ENCODE data around the gene LRWD1.
"Not testable (repeated sequence)": the region's sequence is repeated elsewhere in the genome, so short reads cannot be mapped to it uniquely, and the experiment has no call there.

Gene LRWD1

GRCh38 chr7:102503141-102503540 lies 38.4 kb downstream of the LRWD1 start:
- DNase-seq, result not testable (repeated sequence)

GRCh38 chr7:102505298-102506185 lies 40.8 kb downstream of the LRWD1 start:
- DNase-seq, result not testable (repeated sequence)

- DNase-seq, result not testable (repeated sequence)
Measured at GRCh38 chr7:102507410-102508088, 42.8 kb downstream of the LRWD1 start.

GRCh38 chr7:102510575-102510974 lies 45.8 kb downstream of the LRWD1 start:
- not testable (repeated sequence) for DNase-seq

- not testable (repeated sequence) for DNase-seq
Measured at GRCh38 chr7:102511860-102512522, 47.2 kb downstream of the LRWD1 start.

GRCh38 chr7:102512642-102513221 lies 47.9 kb downstream of the LRWD1 start:
- not testable (repeated sequence) for DNase-seq

- not testable (repeated sequence) for DNase-seq
Measured at GRCh38 chr7:102514881-102515721, 50.3 kb downstream of the LRWD1 start.

- DNase-seq, result not testable (repeated sequence)
Measured at GRCh38 chr7:102515889-102516288, 51.1 kb downstream of the LRWD1 start.

GRCh38 chr7:102516951-102517350 lies 52.2 kb downstream of the LRWD1 start:
- not testable (repeated sequence) for DNase-seq

GRCh38 chr7:102517550-102518147 lies 52.9 kb downstream of the LRWD1 start, which contains the start of gene RASA4B:
RASA4B (minus strand) TSS chr7:102517777; CDS start chr7:102517710, 67 bp downstream.
- not testable (repeated sequence) for DNase-seq

- not testable (repeated sequence) for DNase-seq
Measured at GRCh38 chr7:102520797-102521196, 56.0 kb downstream of the LRWD1 start.

All from activated naive CD4-positive, alpha-beta T cell treated with Interleukin-2 at 50 U/mL for 16 hours (primary cell).